HEK293 (cell line): ENCODE results near the gene PPT2.

ENCODE experiments used
- CTCF ChIA-PET: fragments of 350-600 bp; formaldehyde crosslinking; extraction: SDS; loops from one replicate; lab custom pipeline; 2021; ENCODE audit warnings: antibody characterized with exemption; lab: Yijun Ruan, JAX
- POLR2A ChIA-PET: fragments of 300-600 bp; formaldehyde crosslinking; extraction: SDS; loops from one replicate; lab custom pipeline; 2020; ENCODE audit warnings: antibody characterized with exemption, inconsistent platforms; lab: Yijun Ruan, JAX
- H3K27ac ChIP-seq: fragments of 200-500 bp; sonication (Bioruptor generic); 2 replicates; pipeline ENCODE4 v1.5.1; 2014; ENCODE audit warnings: low read depth, low read length, control low read depth, inconsistent platforms; ENCODE audit errors: extremely low read depth
- H3K36me3 ChIP-seq, 2 experiments: fragments of 200-500 bp in 1 of 2; sonication (Bioruptor generic) in 1 of 2; 1 replicate in 1 of 2; 2 replicates in 1 of 2; pipeline ENCODE4 v1.5.1; 2014 to 2017; ENCODE audit warnings: inconsistent platforms in 2 of 2, low read length in 2 of 2; ENCODE audit not compliant: control insufficient read depth in 2 of 2, insufficient read depth in 1 of 2
- H3K4me1 ChIP-seq: fragments of 200-500 bp; sonication (Bioruptor generic); 2 replicates; pipeline ENCODE4 v1.5.1; 2014; ENCODE audit warnings: mild to moderate bottlenecking, low read length, inconsistent platforms; ENCODE audit not compliant: control insufficient read depth, insufficient read depth
- H3K4me3 ChIP-seq: 2 replicates; pipeline ENCODE4 v1.5.1; 2011; ENCODE audit warnings: low read depth, mild to moderate bottlenecking, control low read depth, low read length, moderate library complexity
- H3K9me3 ChIP-seq: fragments of 200-500 bp; sonication (Bioruptor generic); 2 replicates; pipeline ENCODE4 v1.5.1; 2014; ENCODE audit warnings: low read depth, low read length, inconsistent platforms; ENCODE audit not compliant: control insufficient read depth, insufficient read depth
- CTCF ChIP-seq: fragments of 450-650 bp; formaldehyde crosslinking; IDR thresholded peaks from 2 replicates; pipeline ENCODE4 v1.5.1; 2016; ENCODE audit warnings: missing biosample characterization, missing genetic modification characterization
- GFI1B ChIP-seq: fragments of 450-650 bp; formaldehyde crosslinking; IDR thresholded peaks from 2 replicates; pipeline ENCODE4 v1.5.1; 2016; ENCODE audit warnings: missing biosample characterization, missing genetic modification characterization
- GLIS2 ChIP-seq: fragments of 450-650 bp; formaldehyde crosslinking; IDR thresholded peaks from 2 replicates; pipeline ENCODE4 v1.5.1; 2016; ENCODE audit warnings: missing biosample characterization, missing genetic modification characterization
- HOXA7 ChIP-seq: sonication (generic); formaldehyde crosslinking; IDR thresholded peaks from 2 replicates; pipeline ENCODE4 v1.8.1; 2022; ENCODE audit warnings: missing genetic modification reagents, borderline replicate concordance
- HOXD13 ChIP-seq: sonication (generic); formaldehyde crosslinking; IDR thresholded peaks from 2 replicates; pipeline ENCODE4 v1.8.0; 2022; ENCODE audit warnings: missing genetic modification reagents, borderline replicate concordance
- IKZF3 ChIP-seq: fragments of 450-650 bp; IDR thresholded peaks from 2 replicates; pipeline ENCODE4 v1.5.0; 2018; ENCODE audit warnings: missing biosample characterization, mild to moderate bottlenecking, missing genetic modification characterization, moderate library complexity
- PRDM1 ChIP-seq: fragments of 450-650 bp; formaldehyde crosslinking; IDR thresholded peaks from 2 replicates; pipeline ENCODE4; 2016; ENCODE audit warnings: missing biosample characterization, missing genetic modification characterization
- PRDM4 ChIP-seq: fragments of 450-650 bp; formaldehyde crosslinking; IDR thresholded peaks from 2 replicates; pipeline ENCODE4 v1.5.1; 2017; ENCODE audit warnings: missing biosample characterization, missing genetic modification characterization
- ZBTB17 ChIP-seq: fragments of 450-650 bp; formaldehyde crosslinking; IDR thresholded peaks from 2 replicates; pipeline ENCODE4 v1.5.1; 2016; ENCODE audit warnings: missing biosample characterization, missing genetic modification characterization
- ZBTB44 ChIP-seq: fragments of 450-650 bp; IDR thresholded peaks from 2 replicates; pipeline ENCODE4 v1.5.1; 2018; ENCODE audit warnings: missing biosample characterization, mild to moderate bottlenecking, missing genetic modification characterization
- ZNF174 ChIP-seq: fragments of 450-650 bp; formaldehyde crosslinking; IDR thresholded peaks from 2 replicates; pipeline ENCODE4 v1.5.0; 2017; ENCODE audit warnings: missing biosample characterization, mild to moderate bottlenecking, missing genetic modification characterization
- ZNF175 ChIP-seq: fragments of 450-650 bp; formaldehyde crosslinking; IDR thresholded peaks from 2 replicates; pipeline ENCODE4 v1.5.1; 2016; ENCODE audit warnings: missing biosample characterization, missing genetic modification characterization
- ZNF266 ChIP-seq: fragments of 450-650 bp; formaldehyde crosslinking; IDR thresholded peaks from 2 replicates; pipeline ENCODE4 v1.5.1; 2016; ENCODE audit warnings: missing biosample characterization, missing genetic modification characterization, low read depth
- ZNF488 ChIP-seq: fragments of 450-650 bp; formaldehyde crosslinking; IDR thresholded peaks from 2 replicates; pipeline ENCODE4 v1.5.1; 2016; ENCODE audit warnings: missing biosample characterization, missing genetic modification characterization
- ZNF529 ChIP-seq: fragments of 450-650 bp; formaldehyde crosslinking; IDR thresholded peaks from 2 replicates; pipeline ENCODE4 v1.5.1; 2017; ENCODE audit warnings: missing genetic modification characterization, missing biosample characterization; ENCODE audit not compliant: insufficient replicate concordance
- ZNF549 ChIP-seq: fragments of 450-650 bp; IDR thresholded peaks from 2 replicates; pipeline ENCODE4 v1.5.1; 2018; ENCODE audit warnings: missing biosample characterization, missing genetic modification characterization, mild to moderate bottlenecking, inconsistent platforms, moderate library complexity
- ZNF610 ChIP-seq: fragments of 450-650 bp; formaldehyde crosslinking; IDR thresholded peaks from 2 replicates; pipeline ENCODE4 v1.5.1; 2016; ENCODE audit warnings: missing biosample characterization, missing genetic modification characterization, borderline replicate concordance
- ZNF626 ChIP-seq: fragments of 450-650 bp; sonication (Bioruptor Pico); formaldehyde crosslinking; IDR thresholded peaks from 2 replicates; pipeline ENCODE4 v1.5.1; 2018; ENCODE audit warnings: missing biosample characterization, missing genetic modification characterization, inconsistent platforms
- ZNF639 ChIP-seq: fragments of 450-650 bp; formaldehyde crosslinking; IDR thresholded peaks from 2 replicates; pipeline ENCODE4 v1.5.1; 2016; ENCODE audit warnings: missing biosample characterization, missing genetic modification characterization
- ZNF670 ChIP-seq: fragments of 450-650 bp; formaldehyde crosslinking; IDR thresholded peaks from 2 replicates; pipeline ENCODE4 v1.5.1; 2016; ENCODE audit warnings: missing biosample characterization, missing genetic modification characterization, low read depth
- ZNF785 ChIP-seq: fragments of 450-650 bp; formaldehyde crosslinking; IDR thresholded peaks from 2 replicates; pipeline ENCODE4 v1.5.1; 2016; ENCODE audit warnings: missing biosample characterization, missing genetic modification characterization
- ZNF791 ChIP-seq: fragments of 450-650 bp; formaldehyde crosslinking; IDR thresholded peaks from 2 replicates; pipeline ENCODE4 v1.5.1; 2016; ENCODE audit warnings: missing biosample characterization, missing genetic modification characterization
- ZSCAN16 ChIP-seq: fragments of 450-650 bp; formaldehyde crosslinking; IDR thresholded peaks from 2 replicates; pipeline ENCODE4 v1.5.1; 2016; ENCODE audit warnings: missing biosample characterization, missing genetic modification characterization

Gene PPT2

GRCh38 chr6:32118782-32119628 is 34.9 kb upstream of the PPT2 start (continued):
- TF ChIP-seq IKZF3 (peak; percentile 65), PRDM1 (tag by site-specific recombination) (peak; percentile 68), ZBTB17 (peak; percentile 84), CTCF (tag by site-specific recombination) (peak; percentile 87), HOXA7 (CRISPR knock-in tag) (no peak)

- Histone ChIP-seq H3K4me1 (no peaks in the 10 kb centered on the region), H3K27ac (no peak overlapping the region), H3K4me3 (no peak overlapping the region), H3K36me3 (peaks cover 38 to 84% of the 10 kb centered on the region in 2 experiments; a peak in 2 of 3 replicates), H3K9me3 (no peaks in the 10 kb centered on the region)
- POLR2A ChIA-PET = no interaction called here
- CTCF ChIA-PET = interaction anchor here (0.8 to 5.0 kb wide), 8 partner anchors 9 to 572 kb away, joined by 3 to 65 read pairs (median 3); partner anchors contain the start of genes ATF6B, FKBPL and GPSM3
- TF ChIP-seq ZNF610 (tag by site-specific recombination) (no peak), ZNF626 (tag by site-specific recombination) (no peak), ZNF791 (tag by site-specific recombination) (no peak), ZNF529 (peak; percentile 94), GLIS2 (tag by site-specific recombination) (no peak), ZNF639 (tag by site-specific recombination) (no peak), ZNF174 (tag by site-specific recombination) (no peak)
Observed at GRCh38 chr6:32120573-32121059, 33.3 kb upstream of the PPT2 start.

- POLR2A ChIA-PET = interaction anchor here (0.6 to 1.6 kb wide), 2 partner anchors 9 to 32 kb away, joined by 3 read pairs; no protein-coding TSS in a partner anchor
Observed at GRCh38 chr6:32123681-32124080, 30.3 kb upstream of the PPT2 start.

More at GRCh38 chr6:32123681-32124080, 30.3 kb upstream of the PPT2 start:
- Histone ChIP-seq H3K4me3 (no peak overlapping the region), H3K36me3 (peaks cover 36 to 64% of the 10 kb centered on the region in 2 experiments; a peak in 2 of 3 replicates), H3K27ac (no peak overlapping the region), H3K4me1 (peaks cover 4% of the 10 kb centered on the region), H3K9me3 (no peaks in the 10 kb centered on the region)
- TF ChIP-seq ZNF670 (no peak), ZNF266 (no peak), ZSCAN16 (tag by site-specific recombination) (no peak), ZNF549 (tag by site-specific recombination) (no peak), ZNF488 (tag by site-specific recombination) (no peak), ZNF175 (tag by site-specific recombination) (no peak), GFI1B (no peak), ZBTB44 (tag by site-specific recombination) (no peak), HOXD13 (CRISPR knock-in tag) (no peak), PRDM4 (tag by site-specific recombination) (no peak), ZNF785 (tag by site-specific recombination) (no peak)
- CTCF ChIA-PET = interaction anchor here (0.6 to 1.5 kb wide), 2 partner anchors 31 to 994 kb away, joined by 3 to 4 read pairs; no protein-coding TSS in a partner anchor
